HCT116 (cell line): ENCODE data around the gene LTB.

Experiments used
- CTCF ChIP-seq, 3 experiments: fragments of 200-600 bp in 1 of 3; sonication (generic) in 1 of 3; IDR thresholded peaks in 2 of 3; conservative IDR thresholded peaks in 1 of 3; 2 replicates each; pipeline ENCODE4 v1.5.1; 2012 to 2017; ENCODE audit warnings: low read depth in 2 of 3, low read length in 2 of 3, antibody characterized with exemption in 1 of 3, borderline replicate concordance in 1 of 3, control low read depth in 1 of 3, mild to moderate bottlenecking in 1 of 3, mixed read lengths in 1 of 3, mixed run types in 1 of 3, moderate library complexity in 1 of 3; ENCODE audit not compliant: insufficient read depth in 1 of 3
- POLR2A ChIP-seq: IDR thresholded peaks from 2 replicates; pipeline ENCODE4 v1.7.0; 2011; ENCODE audit warnings: borderline replicate concordance; ENCODE audit not compliant: insufficient read depth, insufficient read length; ENCODE audit errors: extremely low read depth
- POLR2AphosphoS5 ChIP-seq: IDR thresholded peaks from 2 replicates; pipeline ENCODE4 v1.6.1; 2011; ENCODE audit warnings: mild to moderate bottlenecking, low read depth, low read length, moderate library complexity
- SP1 ChIP-seq: IDR thresholded peaks from 2 replicates; pipeline ENCODE4 v1.6.1; 2012; ENCODE audit warnings: low read depth

- TF ChIP-seq CTCF (IDR thresholded peaks at IDR 0.05 in 2 of 3, conservative IDR thresholded peaks at IDR 0.05 in 1 of 3; ENCODE audit: borderline replicate concordance in 1 of 3, insufficient read depth in 1 of 3, low read depth in 2 of 3, low read length in 2 of 3) = no peak
- no peak for TF ChIP-seq SP1
- TF ChIP-seq POLR2A = no peak
- TF ChIP-seq POLR2AphosphoS5 = no peak
Observed at GRCh38 chr6:31587791-31588777, 5.9 kb upstream of the LTB start.
